Measurements from ENCODE around the gene TTC28.
"Not testable (repeated sequence)": the region's sequence is repeated elsewhere in the genome, so short reads cannot be mapped to it uniquely, and the experiment has no call there.

TTC28 gene

DNA sequence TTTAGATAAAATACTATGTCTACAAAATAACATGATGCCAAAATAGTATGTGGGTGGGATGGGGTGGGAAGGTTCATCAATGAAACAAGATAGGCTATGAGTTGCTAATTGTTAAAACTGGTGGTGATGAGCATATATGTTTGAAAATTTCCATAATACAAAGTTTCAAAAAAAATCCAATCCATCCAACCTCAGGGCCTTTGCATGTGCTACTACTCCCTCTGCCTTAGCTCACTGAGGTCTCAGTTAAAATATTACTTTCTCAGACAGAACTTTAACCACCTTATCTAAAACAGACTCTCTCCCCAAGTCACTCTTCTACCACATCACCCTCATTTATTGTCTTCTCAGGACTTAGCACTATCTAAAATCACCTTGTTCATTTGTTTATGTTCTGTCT, 201.1 kb downstream of the TTC28 start:
- no peak for DNase-seq

- DNase-seq = no peak
Observed at GRCh38 chr22:28477556-28477955, 202.1 kb downstream of the TTC28 start.

DNA sequence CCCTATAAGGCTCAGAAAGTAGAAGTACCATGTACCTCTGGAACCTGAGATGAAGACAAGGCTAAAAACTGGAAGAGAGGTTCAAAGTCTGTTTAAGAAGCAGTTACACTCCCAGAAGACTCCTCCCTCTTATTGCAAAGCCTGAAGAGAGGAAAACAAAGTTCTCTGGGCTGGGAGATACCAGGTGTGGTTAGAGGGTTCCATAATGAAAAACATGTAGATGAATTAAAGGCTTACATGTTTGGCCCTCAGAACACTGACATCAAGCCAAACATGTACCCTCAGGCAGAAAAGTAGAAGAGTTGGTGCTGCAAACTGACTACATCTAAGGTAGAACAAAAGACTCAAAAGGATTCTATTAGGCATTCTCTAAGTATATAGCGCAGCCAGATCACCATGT, 205.3 kb downstream of the TTC28 start:
- DNase-seq = no peak

DNA sequence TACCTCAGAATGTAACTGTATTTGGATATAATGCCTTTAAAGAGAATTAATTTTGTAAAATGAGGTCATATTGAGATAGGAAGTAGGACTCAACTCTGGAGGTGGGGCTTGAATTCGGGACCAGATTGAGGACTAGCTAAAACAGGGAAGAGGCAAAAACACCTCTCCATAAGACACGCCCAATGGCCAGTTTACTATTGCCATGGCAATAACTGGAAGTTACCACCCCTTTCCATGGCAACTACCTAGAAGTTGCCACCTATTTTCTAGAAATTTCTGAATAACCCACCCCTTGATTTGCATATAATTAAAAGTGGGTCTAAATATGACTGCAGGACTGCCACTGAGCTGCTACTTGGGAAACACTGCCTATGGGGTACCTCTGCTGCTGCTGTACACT, 206.4 kb downstream of the TTC28 start:
- no peak for DNase-seq

DNA sequence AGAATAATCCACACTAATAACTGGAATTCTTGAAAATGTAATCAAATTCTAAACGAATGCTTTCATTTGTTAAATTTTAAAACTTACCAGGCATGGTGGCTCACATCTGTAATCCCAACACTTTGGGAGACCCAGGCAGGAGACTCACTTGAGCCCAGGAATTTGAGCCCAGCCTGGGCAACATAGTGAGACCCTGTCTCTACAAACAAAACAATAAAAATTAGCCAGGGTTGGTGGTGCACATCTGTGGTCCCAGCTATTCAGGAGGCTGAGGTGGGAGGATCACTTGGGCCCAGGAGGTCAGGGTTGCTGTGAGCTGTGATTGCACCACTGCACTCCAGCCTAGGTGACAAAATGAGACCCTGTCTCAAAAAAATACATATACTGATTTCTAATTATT, 212.6 kb downstream of the TTC28 start:
- DNase-seq = not testable (repeated sequence)

GRCh38 chr22:28466399-28466798, 213.2 kb downstream of the TTC28 start:
- DNase-seq = no peak

DNA sequence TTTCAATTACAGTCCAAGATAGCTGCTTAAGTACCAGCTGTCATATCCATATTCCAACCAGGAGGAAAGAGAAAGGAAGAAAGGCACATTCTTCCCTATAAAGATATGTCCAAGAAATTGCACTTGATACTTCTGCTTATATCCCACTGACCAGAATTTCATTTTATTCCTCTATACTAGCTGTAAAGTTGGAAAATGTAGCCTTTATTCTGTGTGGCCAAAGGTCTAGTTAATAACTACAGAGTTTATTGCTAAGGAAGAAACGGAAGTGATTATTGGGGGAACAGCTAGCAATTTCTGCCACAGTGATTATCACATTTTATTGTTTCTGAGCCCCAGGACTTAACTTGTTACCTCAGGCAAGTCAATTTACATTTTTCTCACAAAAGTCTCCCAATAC, 213.8 kb downstream of the TTC28 start:
- DNase-seq = no peak

GRCh38 chr22:28464127-28464526, 215.5 kb downstream of the TTC28 start:
- no peak for DNase-seq

GRCh38 chr22:28463408-28463807, 216.2 kb downstream of the TTC28 start:
- not testable (repeated sequence) for DNase-seq

DNA sequence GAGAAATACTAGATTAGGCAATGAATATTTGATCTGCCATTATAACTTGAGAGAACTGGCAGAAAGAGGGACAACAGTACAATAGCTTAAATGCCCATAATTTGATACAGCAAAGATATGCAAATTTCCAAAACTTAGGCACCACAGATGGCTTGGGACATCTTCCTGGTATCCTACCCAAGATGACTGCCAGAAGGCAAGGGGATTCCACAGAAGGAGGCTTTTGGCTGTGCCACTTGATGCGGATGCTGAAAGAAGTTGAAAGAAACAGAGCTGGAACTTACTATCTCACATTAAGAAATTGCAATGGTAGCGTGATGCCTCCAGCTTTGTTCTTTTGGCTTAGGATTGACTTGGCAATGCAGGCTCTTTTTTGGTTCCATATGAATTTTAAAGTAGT, 216.7 kb downstream of the TTC28 start:
- no peak for DNase-seq

- DNase-seq = no peak
Observed at GRCh38 chr22:28462041-28462440, 217.6 kb downstream of the TTC28 start.

DNA sequence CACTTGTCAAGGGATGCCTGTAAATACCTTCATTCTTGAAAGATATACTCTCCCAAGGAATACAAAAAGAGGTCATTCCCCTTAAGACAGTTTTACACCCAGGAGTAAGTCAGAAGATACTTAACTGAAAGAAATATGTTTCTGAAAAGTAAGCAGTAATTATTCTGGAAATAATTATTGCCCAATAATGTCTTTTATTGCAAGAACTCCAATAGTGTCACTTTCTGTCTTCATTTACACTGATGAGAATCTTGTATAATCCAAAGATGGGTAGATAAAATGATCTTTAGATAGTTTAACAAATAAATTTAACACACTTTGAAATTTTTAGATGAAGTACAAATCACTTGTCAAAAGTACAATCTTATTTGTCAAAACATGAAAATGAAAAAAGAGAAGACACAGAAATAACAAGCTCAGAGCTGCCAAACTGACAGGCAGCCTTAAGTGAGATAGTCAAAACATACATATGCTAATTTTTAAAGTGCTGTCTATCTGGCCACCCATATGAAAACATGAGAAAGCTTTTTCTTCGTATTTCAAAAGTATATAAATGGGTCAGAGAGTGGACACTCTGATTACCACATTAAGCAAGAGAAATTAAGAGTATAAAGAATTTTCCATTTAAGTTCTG, 225.1 kb downstream of the TTC28 start:
- DNase-seq = no peak

DNA sequence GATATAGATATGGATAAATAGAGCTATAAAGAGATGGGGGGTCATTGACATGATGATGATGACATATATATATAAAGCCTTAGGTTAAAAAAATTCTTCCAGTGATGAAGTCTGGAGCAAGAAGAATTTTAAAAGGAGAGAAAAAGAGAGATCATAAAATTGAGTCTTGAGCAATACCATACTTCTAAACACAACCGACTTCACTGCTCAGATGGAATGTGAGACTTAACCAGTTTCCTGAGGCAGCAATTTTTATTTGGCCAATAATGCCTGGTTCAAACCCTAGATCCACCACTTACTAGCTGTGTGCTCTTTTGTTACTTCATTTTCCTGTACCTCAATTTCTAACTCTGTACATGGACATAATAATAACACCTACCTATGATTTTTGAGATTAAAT, 229.5 kb downstream of the TTC28 start:
- no peak for DNase-seq

GRCh38 chr22:28449041-28449440, 230.6 kb downstream of the TTC28 start:
- DNase-seq = no peak

DNA sequence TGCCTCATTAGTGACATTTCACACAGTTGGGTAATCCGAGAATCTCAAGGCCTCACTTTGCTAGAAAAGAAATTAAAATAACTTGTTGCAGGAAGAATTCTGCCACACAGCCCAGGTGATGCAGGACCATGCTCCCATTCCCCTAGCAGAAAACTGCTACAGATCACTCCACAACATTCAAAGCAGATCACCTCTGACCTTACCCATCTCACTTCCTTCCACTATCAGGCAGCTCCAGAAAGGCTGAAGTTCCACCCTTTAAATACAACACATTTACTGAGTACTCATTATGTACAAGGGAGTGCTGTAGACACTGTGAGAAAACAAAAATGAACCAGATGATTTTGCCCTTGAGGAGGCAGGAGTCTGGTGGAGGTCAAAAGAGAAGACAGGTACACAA, 231.0 kb downstream of the TTC28 start:
- no peak for DNase-seq

GRCh38 chr22:28444659-28445058, 235.0 kb downstream of the TTC28 start:
- no peak for DNase-seq

- peak; percentile 14 for DNase-seq
Observed at GRCh38 chr22:28443526-28443876, 236.1 kb downstream of the TTC28 start.

- DNase-seq = peak; percentile 19
Observed at GRCh38 chr22:28442711-28443525, 236.7 kb downstream of the TTC28 start.

- DNase-seq = peak; percentile 77
Observed at GRCh38 chr22:28442264-28442710, 237.4 kb downstream of the TTC28 start.

GRCh38 chr22:28441720-28442263, 237.8 kb downstream of the TTC28 start:
- DNase-seq = no peak

- DNase-seq = peak; percentile 3
Observed at GRCh38 chr22:28440592-28441390, 238.8 kb downstream of the TTC28 start.

DNA sequence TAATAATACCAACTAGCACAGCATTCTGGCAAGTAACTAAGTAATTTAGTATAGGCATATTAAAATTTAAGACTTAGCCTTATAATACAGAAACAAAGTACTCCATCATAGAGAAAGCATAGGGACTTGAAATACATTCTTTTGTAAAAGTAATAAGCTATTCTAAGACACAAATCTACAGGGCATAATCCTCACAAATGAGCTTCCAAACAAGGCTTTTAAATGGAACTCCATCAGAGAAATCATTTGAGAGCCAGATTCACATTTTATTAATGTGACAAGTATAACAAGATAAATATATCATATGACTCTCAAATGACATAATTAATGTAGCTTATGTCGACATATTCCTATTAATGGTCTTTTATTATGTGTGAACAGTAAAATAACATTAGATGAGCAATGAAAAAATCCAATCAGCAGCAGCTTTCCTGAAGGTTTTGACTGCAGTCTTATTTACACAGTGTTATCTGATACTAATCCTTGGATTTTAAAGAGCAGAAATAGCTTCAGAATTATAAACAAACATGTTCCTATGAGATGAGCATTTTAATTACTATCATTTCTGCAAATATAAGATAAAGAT, 241.4 kb downstream of the TTC28 start:
- no peak for DNase-seq

DNA sequence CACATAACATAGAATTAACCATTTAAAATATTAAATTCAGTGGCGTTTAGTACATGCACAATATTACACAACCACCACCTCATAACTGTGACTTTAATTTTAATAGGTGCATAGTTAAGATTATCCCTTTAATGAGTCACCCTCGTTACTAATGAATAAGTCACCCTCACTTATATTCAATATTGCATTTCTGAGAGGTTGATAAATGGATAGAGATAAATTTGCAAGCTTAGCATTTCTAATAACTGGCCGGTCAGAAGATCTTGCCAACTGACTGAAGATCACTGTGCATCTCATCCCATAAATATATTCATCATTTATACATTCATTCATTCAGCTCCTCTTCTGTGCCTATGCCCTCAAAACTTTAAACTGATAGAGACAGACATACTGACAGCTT, 243.7 kb downstream of the TTC28 start:
- no peak for DNase-seq
